ENCODE measurements around the gene NDEL1.

NDEL1 gene

GRCh38 chr17:8417806-8418205 is 17.9 kb upstream of the NDEL1 start:
- Histone ChIP-seq H3K27ac (ENCODE audit: low read length) (no peak overlapping the region), H3K9ac (ENCODE audit: low read length in 2 of 2) (no peak overlapping the region)

DNA sequence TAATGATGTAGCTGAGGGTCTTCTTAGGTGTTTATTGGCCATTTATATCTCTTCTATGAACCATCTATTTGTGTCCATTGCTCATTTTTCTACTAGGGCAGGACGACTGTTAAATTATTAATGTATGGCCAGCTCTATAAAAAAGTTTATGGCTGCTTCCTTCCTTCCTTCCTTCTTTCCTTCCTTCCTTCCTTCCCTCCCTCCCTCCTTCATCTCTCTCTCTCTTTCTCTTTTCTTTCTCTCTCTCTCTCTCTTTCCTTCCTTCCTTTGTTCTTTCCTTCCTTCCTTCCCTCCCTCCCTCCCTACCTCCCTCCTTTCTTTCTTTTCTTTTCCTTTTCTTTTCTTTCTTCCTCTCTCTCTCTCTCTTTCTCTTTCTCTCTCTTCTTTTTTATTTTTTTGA is 17.2 kb upstream of the NDEL1 start:
- Histone ChIP-seq H3K9ac (ENCODE audit: low read length in 2 of 2) (no peak overlapping the region), H3K27me3 (ENCODE audit: control insufficient read depth in 1 of 2, insufficient read depth in 2 of 2, low read length in 2 of 2) (no peaks in the 10 kb centered on the region), H3K4me3 (ENCODE audit: low read length in 2 of 2) (no peak overlapping the region), H3K9me3 (ENCODE audit: control insufficient read depth in 2 of 2, low read length in 2 of 2) (no peaks in the 10 kb centered on the region), H3K27ac (ENCODE audit: low read length) (no peak overlapping the region), H3K36me3 (ENCODE audit: control insufficient read depth in 2 of 2, insufficient read depth in 2 of 2, low read length in 2 of 2) (no peaks in the 10 kb centered on the region), H3K4me1 (ENCODE audit: control insufficient read depth, insufficient read depth, low read length) (peaks cover 8% of the 10 kb centered on the region)

More at GRCh38 chr17:8417806-8418205, 17.9 kb upstream of the NDEL1 start:
- Histone ChIP-seq H3K4me1 (ENCODE audit: control insufficient read depth, insufficient read depth, low read length) (peaks cover 8% of the 10 kb centered on the region), H3K27me3 (ENCODE audit: control insufficient read depth in 1 of 2, insufficient read depth in 2 of 2, low read length in 2 of 2) (no peaks in the 10 kb centered on the region), H3K9me3 (ENCODE audit: control insufficient read depth in 2 of 2, low read length in 2 of 2) (no peaks in the 10 kb centered on the region), H3K4me3 (ENCODE audit: low read length in 2 of 2) (no peak overlapping the region), H3K36me3 (ENCODE audit: control insufficient read depth in 2 of 2, insufficient read depth in 2 of 2, low read length in 2 of 2) (no peaks in the 10 kb centered on the region)

DNA sequence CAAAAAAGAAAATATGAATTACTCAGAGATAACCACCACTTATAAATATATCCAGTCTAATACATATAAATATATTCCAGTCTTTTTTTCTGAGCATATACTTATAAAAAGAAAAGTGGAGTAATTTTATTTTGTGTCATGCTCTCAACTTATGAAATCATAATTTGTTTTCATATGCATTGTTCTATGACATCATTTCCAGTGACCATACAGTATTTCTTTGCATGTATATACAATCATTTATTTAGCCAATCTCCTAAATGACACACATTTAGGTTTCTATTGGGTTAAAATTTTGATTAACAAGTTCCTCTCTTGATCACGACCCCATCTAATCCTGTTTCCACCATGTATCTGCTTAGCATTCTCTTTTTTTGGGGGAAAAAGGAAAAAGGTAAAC is 16.4 kb upstream of the NDEL1 start:
- Histone ChIP-seq H3K9me3 (ENCODE audit: control insufficient read depth in 2 of 2, low read length in 2 of 2) (no peaks in the 10 kb centered on the region), H3K27me3 (ENCODE audit: control insufficient read depth in 1 of 2, insufficient read depth in 2 of 2, low read length in 2 of 2) (no peaks in the 10 kb centered on the region), H3K4me3 (ENCODE audit: low read length in 2 of 2) (no peak overlapping the region), H3K36me3 (ENCODE audit: control insufficient read depth in 2 of 2, insufficient read depth in 2 of 2, low read length in 2 of 2) (no peaks in the 10 kb centered on the region), H3K9ac (ENCODE audit: low read length in 2 of 2) (no peak overlapping the region), H3K4me1 (ENCODE audit: control insufficient read depth, insufficient read depth, low read length) (peaks cover 8% of the 10 kb centered on the region), H3K27ac (ENCODE audit: low read length) (no peak overlapping the region)

- H3K9me3 ChIP-seq (ENCODE audit: control insufficient read depth in 2 of 2, low read length in 2 of 2) = no peaks in the 10 kb centered on the region
- H3K36me3 ChIP-seq (ENCODE audit: control insufficient read depth in 2 of 2, insufficient read depth in 2 of 2, low read length in 2 of 2) = no peaks in the 10 kb centered on the region
- no peaks in the 10 kb centered on the region for H3K27me3 ChIP-seq (ENCODE audit: control insufficient read depth in 1 of 2, insufficient read depth in 2 of 2, low read length in 2 of 2)
- H3K4me1 ChIP-seq (ENCODE audit: control insufficient read depth, insufficient read depth, low read length) = peaks cover 8% of the 10 kb centered on the region
- no peak overlapping the region for H3K4me3 ChIP-seq (ENCODE audit: low read length in 2 of 2)
- peak overlapping the region in 1 of 2 donors; percentile 21 for H3K9ac ChIP-seq (ENCODE audit: low read length in 2 of 2)
- peak overlapping the region; percentile 70 for H3K27ac ChIP-seq (ENCODE audit: low read length)
Observed at GRCh38 chr17:8420041-8420934, 15.4 kb upstream of the NDEL1 start.

DNA sequence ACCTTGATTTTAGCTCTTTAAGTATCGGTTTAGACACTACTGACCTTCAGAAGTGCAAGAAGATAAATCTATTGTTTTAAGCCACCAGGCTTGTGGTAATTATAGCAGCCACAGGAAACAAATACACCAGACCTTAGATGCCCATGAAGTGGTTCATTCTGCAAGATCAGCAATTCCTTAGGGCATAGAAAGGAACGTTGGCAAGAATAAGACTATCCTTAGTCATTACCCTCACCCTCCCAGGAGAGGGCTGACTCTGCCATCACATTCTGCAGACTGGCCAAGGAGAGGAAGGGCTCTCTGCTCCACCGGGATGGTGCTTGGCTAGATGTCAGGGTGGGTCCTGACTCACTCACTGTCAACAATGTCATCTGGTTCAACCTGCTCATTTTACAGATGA is 14.1 kb upstream of the NDEL1 start:
- H3K27ac ChIP-seq (ENCODE audit: low read length) = no peak overlapping the region
- no peak overlapping the region for H3K4me3 ChIP-seq (ENCODE audit: low read length in 2 of 2)
- peaks cover 8% of the 10 kb centered on the region for H3K4me1 ChIP-seq (ENCODE audit: control insufficient read depth, insufficient read depth, low read length)
- H3K9me3 ChIP-seq (ENCODE audit: control insufficient read depth in 2 of 2, low read length in 2 of 2) = no peaks in the 10 kb centered on the region
- H3K9ac ChIP-seq (ENCODE audit: low read length in 2 of 2) = no peak overlapping the region
- no peaks in the 10 kb centered on the region for H3K27me3 ChIP-seq (ENCODE audit: control insufficient read depth in 1 of 2, insufficient read depth in 2 of 2, low read length in 2 of 2)
- no peaks in the 10 kb centered on the region for H3K36me3 ChIP-seq (ENCODE audit: control insufficient read depth in 2 of 2, insufficient read depth in 2 of 2, low read length in 2 of 2)

GRCh38 chr17:8426094-8426720 is 9.5 kb upstream of the NDEL1 start:
- peaks cover 4% of the 10 kb centered on the region for H3K4me1 ChIP-seq (ENCODE audit: control insufficient read depth, insufficient read depth, low read length)
- no peak overlapping the region for H3K4me3 ChIP-seq (ENCODE audit: low read length in 2 of 2)
- no peak overlapping the region for H3K27ac ChIP-seq (ENCODE audit: low read length)
- H3K36me3 ChIP-seq (ENCODE audit: control insufficient read depth in 2 of 2, insufficient read depth in 2 of 2, low read length in 2 of 2) = no peaks in the 10 kb centered on the region
- no peak overlapping the region for H3K9ac ChIP-seq (ENCODE audit: low read length in 2 of 2)
- no peaks in the 10 kb centered on the region for H3K9me3 ChIP-seq (ENCODE audit: control insufficient read depth in 2 of 2, low read length in 2 of 2)
- H3K27me3 ChIP-seq (ENCODE audit: control insufficient read depth in 1 of 2, insufficient read depth in 2 of 2, low read length in 2 of 2) = no peaks in the 10 kb centered on the region

GRCh38 chr17:8426802-8427201 is 8.9 kb upstream of the NDEL1 start:
- Histone ChIP-seq H3K9ac (ENCODE audit: low read length in 2 of 2) (no peak overlapping the region), H3K27ac (ENCODE audit: low read length) (no peak overlapping the region), H3K27me3 (ENCODE audit: control insufficient read depth in 1 of 2, insufficient read depth in 2 of 2, low read length in 2 of 2) (no peaks in the 10 kb centered on the region), H3K9me3 (ENCODE audit: control insufficient read depth in 2 of 2, low read length in 2 of 2) (no peaks in the 10 kb centered on the region), H3K4me3 (ENCODE audit: low read length in 2 of 2) (no peak overlapping the region), H3K36me3 (ENCODE audit: control insufficient read depth in 2 of 2, insufficient read depth in 2 of 2, low read length in 2 of 2) (no peaks in the 10 kb centered on the region), H3K4me1 (ENCODE audit: control insufficient read depth, insufficient read depth, low read length) (peaks cover 7% of the 10 kb centered on the region)

DNA sequence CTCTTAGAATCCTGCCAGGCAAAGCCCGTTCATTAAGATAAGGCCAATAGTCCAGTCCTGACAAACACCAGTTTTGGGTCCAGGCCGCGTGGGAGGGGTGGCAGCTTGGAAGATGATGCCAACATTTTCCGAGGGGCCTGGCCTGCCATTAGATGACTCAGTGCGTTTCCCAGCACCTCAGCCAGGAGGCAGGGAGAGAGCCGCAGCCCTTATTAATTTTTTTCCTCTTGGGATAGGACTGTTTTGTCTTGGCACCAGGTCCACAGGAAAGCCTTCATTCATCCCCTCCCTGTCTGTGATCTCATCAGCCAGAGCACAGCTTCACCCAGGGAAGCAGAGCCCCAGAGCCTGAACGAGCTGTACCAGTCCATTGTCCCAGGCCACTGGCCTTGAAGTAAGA is 4.7 kb upstream of the NDEL1 start:
- Histone ChIP-seq H3K4me3 (ENCODE audit: low read length in 2 of 2) (no peak overlapping the region), H3K27me3 (ENCODE audit: control insufficient read depth in 1 of 2, insufficient read depth in 2 of 2, low read length in 2 of 2) (no peaks in the 10 kb centered on the region), H3K9ac (ENCODE audit: low read length in 2 of 2) (no peak overlapping the region), H3K9me3 (ENCODE audit: control insufficient read depth in 2 of 2, low read length in 2 of 2) (no peaks in the 10 kb centered on the region), H3K27ac (ENCODE audit: low read length) (peak overlapping the region; percentile 82), H3K4me1 (ENCODE audit: control insufficient read depth, insufficient read depth, low read length) (peaks cover 9% of the 10 kb centered on the region), H3K36me3 (ENCODE audit: control insufficient read depth in 2 of 2, insufficient read depth in 2 of 2, low read length in 2 of 2) (no peaks in the 10 kb centered on the region)

GRCh38 chr17:8436169-8436843 is 622 bp downstream of the NDEL1 start:
- H3K36me3 ChIP-seq (ENCODE audit: control insufficient read depth in 2 of 2, insufficient read depth in 2 of 2, low read length in 2 of 2) = peaks cover 3 to 4% of the 10 kb centered on the region in 2 donors
- H3K9ac ChIP-seq (ENCODE audit: low read length in 2 of 2) = peak overlapping the region; percentile 98
- H3K9me3 ChIP-seq (ENCODE audit: control insufficient read depth in 2 of 2, low read length in 2 of 2) = no peaks in the 10 kb centered on the region
- H3K27me3 ChIP-seq (ENCODE audit: control insufficient read depth in 1 of 2, insufficient read depth in 2 of 2, low read length in 2 of 2) = no peaks in the 10 kb centered on the region
- peaks cover 10% of the 10 kb centered on the region for H3K4me1 ChIP-seq (ENCODE audit: control insufficient read depth, insufficient read depth, low read length)
- H3K27ac ChIP-seq (ENCODE audit: low read length) = peak overlapping the region; percentile 100
- H3K4me3 ChIP-seq (ENCODE audit: low read length in 2 of 2) = peak overlapping the region; percentile 92 to 94

- Histone ChIP-seq H3K4me1 (ENCODE audit: control insufficient read depth, insufficient read depth, low read length) (peaks cover 9% of the 10 kb centered on the region), H3K4me3 (ENCODE audit: low read length in 2 of 2) (peak overlapping the region; percentile 92 to 94), H3K9ac (ENCODE audit: low read length in 2 of 2) (peak overlapping the region; percentile 98)
Observed at GRCh38 chr17:8436844-8437171, 1.1 kb downstream of the NDEL1 start.

More at GRCh38 chr17:8436844-8437171, 1.1 kb downstream of the NDEL1 start:
- H3K9me3 ChIP-seq (ENCODE audit: control insufficient read depth in 2 of 2, low read length in 2 of 2) = no peaks in the 10 kb centered on the region
- H3K36me3 ChIP-seq (ENCODE audit: control insufficient read depth in 2 of 2, insufficient read depth in 2 of 2, low read length in 2 of 2) = peaks cover 3 to 4% of the 10 kb centered on the region in 2 donors
- H3K27ac ChIP-seq (ENCODE audit: low read length) = peak overlapping the region; percentile 100
- H3K27me3 ChIP-seq (ENCODE audit: control insufficient read depth in 1 of 2, insufficient read depth in 2 of 2, low read length in 2 of 2) = no peaks in the 10 kb centered on the region
